ENCODE measurements around the gene LSP1. TPM values are rescaled to one million over a fixed set of nuclear protein-coding genes. Genes with fewer than 3 reads are reported as not detected.
A peak's percentile ranks its signal among the peaks of the same experiment; 100 is the strongest.

The LSP1 gene
- total RNA-seq, 1 donor from 2014 or later, result 2.5 TPM

- H3K4me3 Mint-ChIP-seq (ENCODE audit: unreplicated experiment), result no peak overlapping the region
- no peaks in the 10 kb centered on the region for H3K27me3 Mint-ChIP-seq (ENCODE audit: unreplicated experiment)
- no peak for TF ChIP-seq CTCF (IDR thresholded peaks at IDR 0.05; ENCODE audit: partially characterized antibody, unreplicated experiment)
- no peak for DNase-seq
- H3K4me1 Mint-ChIP-seq (ENCODE audit: low read depth, unreplicated experiment), result peaks cover 3% of the 10 kb centered on the region
- H3K9me3 Mint-ChIP-seq (ENCODE audit: unreplicated experiment), result no peaks in the 10 kb centered on the region
- no peak overlapping the region for H3K27ac Mint-ChIP-seq (ENCODE audit: unreplicated experiment)
- no peaks in the 10 kb centered on the region for H3K36me3 Mint-ChIP-seq (ENCODE audit: unreplicated experiment)
Measured at GRCh38 chr11:1862588-1863351, 9.9 kb downstream of the LSP1 start.

- no peaks in the 10 kb centered on the region for H3K36me3 Mint-ChIP-seq (ENCODE audit: unreplicated experiment)
- H3K27me3 Mint-ChIP-seq (ENCODE audit: unreplicated experiment), result no peaks in the 10 kb centered on the region
- no peaks in the 10 kb centered on the region for H3K9me3 Mint-ChIP-seq (ENCODE audit: unreplicated experiment)
- H3K4me3 Mint-ChIP-seq (ENCODE audit: unreplicated experiment), result no peak overlapping the region
- H3K4me1 Mint-ChIP-seq (ENCODE audit: low read depth, unreplicated experiment), result peaks cover 3% of the 10 kb centered on the region
- no peak for TF ChIP-seq CTCF (IDR thresholded peaks at IDR 0.05; ENCODE audit: partially characterized antibody, unreplicated experiment)
- DNase-seq, result peak; percentile 56
- H3K27ac Mint-ChIP-seq (ENCODE audit: unreplicated experiment), result no peak overlapping the region
Measured at GRCh38 chr11:1863352-1864216, 10.7 kb downstream of the LSP1 start.

- H3K9me3 Mint-ChIP-seq (ENCODE audit: unreplicated experiment), result no peaks in the 10 kb centered on the region
- H3K4me1 Mint-ChIP-seq (ENCODE audit: low read depth, unreplicated experiment), result peaks cover 3% of the 10 kb centered on the region
- H3K4me3 Mint-ChIP-seq (ENCODE audit: unreplicated experiment), result no peak overlapping the region
- TF ChIP-seq CTCF (IDR thresholded peaks at IDR 0.05; ENCODE audit: partially characterized antibody, unreplicated experiment), result no peak
- H3K27me3 Mint-ChIP-seq (ENCODE audit: unreplicated experiment), result peaks cover 2% of the 10 kb centered on the region
- no peak overlapping the region for H3K27ac Mint-ChIP-seq (ENCODE audit: unreplicated experiment)
- no peak for DNase-seq
- H3K36me3 Mint-ChIP-seq (ENCODE audit: unreplicated experiment), result no peaks in the 10 kb centered on the region
Measured at GRCh38 chr11:1864231-1864630, 11.3 kb downstream of the LSP1 start.

GRCh38 chr11:1864831-1865665, 12.2 kb downstream of the LSP1 start:
- Mint-ChIP-seq H3K27me3 (ENCODE audit: unreplicated experiment) (peaks cover 2% of the 10 kb centered on the region), H3K9me3 (ENCODE audit: unreplicated experiment) (no peaks in the 10 kb centered on the region), H3K4me3 (ENCODE audit: unreplicated experiment) (no peak overlapping the region), H3K27ac (ENCODE audit: unreplicated experiment) (no peak overlapping the region), H3K4me1 (ENCODE audit: low read depth, unreplicated experiment) (no peaks in the 10 kb centered on the region), H3K36me3 (ENCODE audit: unreplicated experiment) (no peaks in the 10 kb centered on the region)
- no peak for TF ChIP-seq CTCF (IDR thresholded peaks at IDR 0.05; ENCODE audit: partially characterized antibody, unreplicated experiment)
- no peak for DNase-seq

All from glutamatergic neuron (in vitro differentiated cells).